ENCODE data around the gene NYNRIN.

The NYNRIN gene

DNA sequence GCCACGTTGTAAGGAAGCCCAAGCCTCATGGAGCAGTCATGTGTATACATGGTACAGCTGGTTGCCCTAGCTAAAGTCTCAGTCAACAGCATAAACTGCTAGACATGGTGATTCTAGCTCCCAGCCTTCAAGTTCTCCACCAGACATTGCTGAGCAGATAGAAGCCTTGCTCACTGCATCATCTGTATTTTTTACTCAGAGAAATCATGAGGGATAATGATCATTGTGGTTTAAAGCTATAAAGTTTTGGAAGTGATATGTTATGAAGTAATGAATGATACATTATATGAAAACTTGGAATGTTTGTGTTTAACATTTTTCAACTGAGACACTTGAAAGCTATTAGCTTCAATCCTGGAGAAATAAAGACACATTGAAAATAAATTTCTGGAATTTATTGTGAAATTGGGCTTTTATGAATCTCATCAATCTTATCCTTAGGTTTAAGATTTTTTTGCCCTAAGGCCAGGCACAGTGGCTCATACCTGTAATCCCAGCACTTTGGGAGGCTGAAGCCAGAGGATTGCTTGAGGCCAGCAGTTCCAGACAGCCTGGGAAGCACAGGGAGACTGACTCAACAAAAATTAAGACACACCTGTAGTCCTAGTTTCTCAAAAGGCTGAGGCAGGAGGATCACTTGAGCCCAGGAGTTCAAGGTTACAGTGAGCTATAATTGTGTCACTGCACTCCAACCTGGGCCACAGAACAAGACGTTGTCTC is 36.4 kb upstream of the NYNRIN start:
- FAIRE-seq (no peak), DNase-seq (ENCODE audit: insufficient read length, low spot score) (no peak)
- TF ChIP-seq POLR2AphosphoS5 (IDR thresholded peaks at IDR 0.05; ENCODE audit: low read depth, low read length), result no peak
- TF ChIP-seq POLR2A (IDR thresholded peaks at IDR 0.05; ENCODE audit: low read depth, low read length), result no peak
- no peak for TF ChIP-seq POU2F2 (IDR thresholded peaks at IDR 0.05; ENCODE audit: low read depth, low read length)
- TF ChIP-seq TAF1 (IDR thresholded peaks at IDR 0.05; ENCODE audit: low read depth, low read length), result no peak
- TF ChIP-seq SPI1 (IDR thresholded peaks at IDR 0.05; ENCODE audit: low read depth, low read length), result no peak
- no peak for TF ChIP-seq PAX5 (IDR thresholded peaks at IDR 0.05; ENCODE audit: insufficient read depth, low read length, severe bottlenecking)

DNA sequence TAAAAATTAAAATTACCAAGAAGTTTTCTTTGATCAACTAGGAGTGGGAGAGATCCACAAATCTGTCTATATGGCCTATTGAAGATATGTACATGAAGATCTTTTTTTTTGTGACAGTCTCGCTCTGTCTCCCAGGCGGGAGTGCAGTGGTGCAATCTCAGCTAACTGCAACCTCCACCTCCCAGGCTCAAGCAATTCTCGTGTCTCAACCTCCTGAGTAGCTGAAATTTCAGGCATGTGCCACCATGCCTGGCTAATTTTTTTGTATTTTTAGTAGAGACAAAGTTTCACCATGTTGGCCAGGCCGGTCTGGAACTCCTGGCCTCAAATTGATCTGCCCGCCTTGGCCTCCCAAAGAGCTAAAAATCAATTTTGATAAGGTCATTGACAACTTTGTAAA is 35.4 kb upstream of the NYNRIN start:
- FAIRE-seq (no peak), DNase-seq (ENCODE audit: insufficient read length, low spot score) (no peak)
- no peak for TF ChIP-seq TAF1 (IDR thresholded peaks at IDR 0.05; ENCODE audit: low read depth, low read length)
- TF ChIP-seq POU2F2 (IDR thresholded peaks at IDR 0.05; ENCODE audit: low read depth, low read length), result no peak
- TF ChIP-seq SPI1 (IDR thresholded peaks at IDR 0.05; ENCODE audit: low read depth, low read length), result no peak
- TF ChIP-seq PAX5 (IDR thresholded peaks at IDR 0.05; ENCODE audit: insufficient read depth, low read length, severe bottlenecking), result no peak
- no peak for TF ChIP-seq POLR2AphosphoS5 (IDR thresholded peaks at IDR 0.05; ENCODE audit: low read depth, low read length)
- TF ChIP-seq POLR2A (IDR thresholded peaks at IDR 0.05; ENCODE audit: low read depth, low read length), result no peak

DNA sequence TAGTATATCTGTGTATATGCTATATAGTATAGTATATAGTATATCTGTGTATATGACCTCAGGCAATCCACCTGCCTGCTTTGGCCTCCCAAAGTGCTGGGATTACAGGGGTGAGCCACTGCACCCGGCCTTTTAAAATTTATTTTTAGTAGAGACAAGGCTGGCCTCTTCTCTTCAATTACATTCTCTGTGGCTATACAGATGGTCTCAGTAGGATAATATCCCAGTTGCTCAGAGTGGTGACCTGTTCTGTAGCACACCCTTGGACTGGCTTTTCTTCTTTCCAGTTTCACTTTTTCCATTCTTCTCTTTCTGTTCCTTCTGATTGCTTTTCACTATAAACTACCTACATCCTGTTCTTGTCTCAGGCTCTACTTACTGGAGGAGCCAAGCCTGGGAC is 34.0 kb upstream of the NYNRIN start:
- FAIRE-seq (no peak), DNase-seq (ENCODE audit: insufficient read length, low spot score) (no peak)
- TF ChIP-seq POLR2A (IDR thresholded peaks at IDR 0.05; ENCODE audit: low read depth, low read length), result no peak
- no peak for TF ChIP-seq POLR2AphosphoS5 (IDR thresholded peaks at IDR 0.05; ENCODE audit: low read depth, low read length)
- TF ChIP-seq PAX5 (IDR thresholded peaks at IDR 0.05; ENCODE audit: insufficient read depth, low read length, severe bottlenecking), result no peak
- no peak for TF ChIP-seq TAF1 (IDR thresholded peaks at IDR 0.05; ENCODE audit: low read depth, low read length)
- no peak for TF ChIP-seq SPI1 (IDR thresholded peaks at IDR 0.05; ENCODE audit: low read depth, low read length)
- TF ChIP-seq POU2F2 (IDR thresholded peaks at IDR 0.05; ENCODE audit: low read depth, low read length), result no peak

DNA sequence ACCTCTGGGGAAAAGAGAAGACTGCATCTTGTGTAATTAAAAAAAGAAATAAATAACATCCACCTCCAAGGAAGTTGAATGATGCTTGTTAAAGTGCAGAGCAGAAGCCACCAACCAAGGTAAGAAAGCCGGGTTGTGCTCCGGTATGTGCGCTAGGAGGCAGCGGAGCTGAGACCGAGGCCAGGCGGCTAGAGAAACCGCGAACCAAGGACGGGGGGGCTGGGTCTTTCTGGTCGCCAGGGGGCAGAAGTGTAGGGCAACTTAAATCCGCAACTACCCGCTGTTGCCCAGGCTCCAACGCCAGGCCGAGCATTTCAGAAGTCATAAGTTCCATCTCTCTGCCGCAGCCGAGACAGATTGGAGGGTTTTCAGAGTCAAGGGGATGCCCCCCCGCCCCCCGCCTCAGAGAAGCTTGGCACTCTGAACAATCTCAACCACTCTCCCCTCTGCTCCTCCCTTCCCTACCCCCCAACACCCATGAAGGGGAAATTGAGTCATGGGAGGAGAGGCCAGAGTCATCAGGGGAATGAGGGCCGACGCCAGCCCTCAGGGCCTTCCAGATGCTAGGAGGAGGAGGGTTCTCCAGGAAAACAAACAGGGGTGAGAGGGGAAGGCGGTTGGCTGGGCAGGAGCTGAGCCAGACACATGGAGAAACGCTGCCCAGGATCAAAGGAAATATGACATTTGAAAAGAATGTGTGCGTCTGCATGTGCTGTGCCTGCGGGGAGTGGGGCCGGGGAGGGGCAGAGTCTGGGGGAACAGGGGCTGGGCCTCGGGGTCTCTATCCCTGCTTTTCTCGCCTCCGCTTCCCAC is 33.0 kb upstream of the NYNRIN start:
- FAIRE-seq (peak; percentile 93), DNase-seq (ENCODE audit: insufficient read length, low spot score) (peak; percentile 45)

DNA sequence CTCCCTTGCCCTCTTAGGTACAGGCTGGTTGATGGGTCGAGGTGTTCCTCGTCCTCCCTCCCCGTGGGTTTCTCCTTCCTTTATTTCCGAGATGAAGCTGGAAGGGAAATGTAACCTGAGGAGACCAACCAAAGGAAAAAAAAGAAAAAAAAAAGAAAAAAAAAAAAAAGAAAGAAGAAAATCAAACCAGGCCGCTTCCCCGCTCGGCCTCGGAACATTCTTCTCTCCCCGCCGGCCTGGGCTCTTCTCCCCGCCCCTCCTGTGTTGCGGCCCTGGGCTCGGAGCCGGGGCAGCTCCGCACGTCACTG is 32.4 kb upstream of the NYNRIN start:
- FAIRE-seq, result peak; percentile 41

More for the DNA sequence above, 33.0 kb upstream of the NYNRIN start:
- TF ChIP-seq POLR2A (IDR thresholded peaks at IDR 0.05; ENCODE audit: low read depth, low read length) (no peak), POLR2AphosphoS5 (IDR thresholded peaks at IDR 0.05; ENCODE audit: low read depth, low read length) (no peak), TAF1 (IDR thresholded peaks at IDR 0.05; ENCODE audit: low read depth, low read length) (no peak), SPI1 (IDR thresholded peaks at IDR 0.05; ENCODE audit: low read depth, low read length) (no peak), POU2F2 (IDR thresholded peaks at IDR 0.05; ENCODE audit: low read depth, low read length) (peak; percentile 9; the same call in 1 of the 2 replicates), PAX5 (IDR thresholded peaks at IDR 0.05; ENCODE audit: insufficient read depth, low read length, severe bottlenecking) (no peak)

DNA sequence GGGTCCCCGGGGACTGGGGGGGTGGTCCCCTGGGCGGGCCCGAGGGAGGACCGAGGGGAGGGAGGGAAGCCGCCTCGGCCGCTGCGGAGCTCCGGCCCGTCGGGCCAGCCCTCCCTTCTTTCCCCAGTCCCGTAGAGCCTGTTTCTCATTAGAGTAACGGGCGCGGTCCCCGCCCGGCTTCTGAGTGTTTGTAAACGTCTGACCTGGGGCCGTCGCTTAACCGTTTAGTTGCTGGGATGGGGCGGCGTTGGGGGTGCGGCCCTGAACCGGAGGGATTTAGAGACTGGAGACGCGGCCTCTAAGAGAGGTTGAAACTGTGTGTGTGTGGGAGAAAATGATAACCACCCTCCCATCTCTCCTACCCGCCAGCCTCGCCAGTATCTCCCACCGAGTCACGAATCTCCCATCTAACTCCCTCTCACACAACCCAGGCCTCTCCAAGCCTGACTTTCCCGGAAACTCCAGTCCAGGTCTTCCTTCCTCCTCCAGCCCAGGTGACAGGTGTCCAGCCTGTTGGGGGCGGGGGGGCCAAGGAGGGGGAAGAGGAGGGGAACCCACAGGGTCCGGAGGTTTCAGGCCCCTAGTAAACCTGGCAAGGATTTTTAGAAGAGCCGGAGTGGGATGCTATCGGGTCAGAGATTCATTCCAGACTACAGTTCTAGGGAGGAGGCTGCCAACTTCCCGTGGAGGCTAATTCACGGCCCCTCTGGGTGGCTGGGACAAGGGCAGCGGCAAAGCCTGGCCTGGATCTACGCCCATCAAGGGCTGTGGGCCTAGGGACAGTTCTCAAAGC is 31.9 kb upstream of the NYNRIN start:
- TF ChIP-seq POU2F2 (IDR thresholded peaks at IDR 0.05; ENCODE audit: low read depth, low read length) (no peak), TAF1 (IDR thresholded peaks at IDR 0.05; ENCODE audit: low read depth, low read length) (0 out of 2 replicates have a peak, but pooled peaks have one; percentile 30)
- peak; percentile 81 for FAIRE-seq
- DNase-seq (ENCODE audit: insufficient read length, low spot score), result peak; percentile 74

More for the DNA sequence above, 32.4 kb upstream of the NYNRIN start:
- no peak for DNase-seq (ENCODE audit: insufficient read length, low spot score)
- no peak for TF ChIP-seq SPI1 (IDR thresholded peaks at IDR 0.05; ENCODE audit: low read depth, low read length)
- no peak for TF ChIP-seq POLR2A (IDR thresholded peaks at IDR 0.05; ENCODE audit: low read depth, low read length)
- TF ChIP-seq POU2F2 (IDR thresholded peaks at IDR 0.05; ENCODE audit: low read depth, low read length), result no peak
- no peak for TF ChIP-seq PAX5 (IDR thresholded peaks at IDR 0.05; ENCODE audit: insufficient read depth, low read length, severe bottlenecking)
- TF ChIP-seq POLR2AphosphoS5 (IDR thresholded peaks at IDR 0.05; ENCODE audit: low read depth, low read length), result no peak
- TF ChIP-seq TAF1 (IDR thresholded peaks at IDR 0.05; ENCODE audit: low read depth, low read length), result no peak

DNA sequence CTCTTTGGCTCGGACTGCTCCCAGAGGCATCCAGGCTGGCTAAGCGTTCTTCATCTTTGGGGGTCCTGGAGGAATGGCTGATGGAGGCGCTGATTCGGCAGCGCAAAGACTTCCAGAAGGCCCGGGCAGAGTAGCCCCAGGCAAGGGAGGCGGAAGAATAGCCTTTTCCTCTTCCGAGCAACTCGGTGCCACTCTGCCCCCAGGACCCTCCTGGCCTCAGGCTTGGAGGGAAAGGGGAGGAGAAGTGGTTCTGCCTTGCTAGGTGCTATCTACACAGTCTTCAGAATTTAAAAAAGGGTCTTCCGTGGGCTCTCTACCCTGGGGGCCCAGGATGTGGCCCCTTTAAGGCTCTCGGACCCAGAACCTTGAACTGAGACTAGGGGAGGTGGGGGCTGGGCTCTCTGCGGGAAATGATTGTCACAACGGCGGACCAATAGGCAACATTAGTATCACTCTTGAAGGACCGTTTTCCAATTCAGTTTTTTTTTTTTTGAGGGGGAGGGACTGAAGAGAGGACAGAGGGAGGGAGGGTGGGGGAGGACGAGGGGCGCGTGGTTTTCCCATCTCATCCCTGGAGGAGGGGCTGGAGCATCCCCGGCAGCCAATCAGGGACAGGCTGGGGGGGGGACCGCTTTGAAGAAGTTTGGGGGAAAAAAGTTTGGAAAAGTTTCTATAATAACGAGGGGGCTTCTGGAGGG is 31.1 kb upstream of the NYNRIN start, which contains the start of gene NFATC4:
TSS of gene NFATC4 (plus strand) at position 671 of the 698 bp plus-strand sequence. CDS start 157 bp downstream, outside the sequence.
- no peak for TF ChIP-seq POU2F2 (IDR thresholded peaks at IDR 0.05; ENCODE audit: low read depth, low read length)
- peak; percentile 59 for DNase-seq (ENCODE audit: insufficient read length, low spot score)
- FAIRE-seq, result no peak

DNA sequence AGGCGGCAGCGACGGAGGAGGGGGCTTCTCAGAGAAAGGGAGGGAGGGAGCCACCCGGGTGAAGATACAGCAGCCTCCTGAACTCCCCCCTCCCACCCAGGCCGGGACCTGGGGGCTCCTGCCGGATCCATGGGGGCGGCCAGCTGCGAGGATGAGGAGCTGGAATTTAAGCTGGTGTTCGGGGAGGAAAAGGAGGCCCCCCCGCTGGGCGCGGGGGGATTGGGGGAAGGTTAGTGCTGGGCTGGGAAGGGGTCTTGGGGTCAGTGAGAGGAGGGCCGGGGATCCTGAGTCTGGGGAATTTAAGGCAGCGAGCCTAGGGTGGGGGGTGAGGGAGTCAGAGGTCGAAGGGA is 30.6 kb upstream of the NYNRIN start:
- FAIRE-seq, result no peak
- no peak for DNase-seq (ENCODE audit: insufficient read length, low spot score)
- TF ChIP-seq POLR2A (IDR thresholded peaks at IDR 0.05; ENCODE audit: low read depth, low read length) (no peak), PAX5 (IDR thresholded peaks at IDR 0.05; ENCODE audit: insufficient read depth, low read length, severe bottlenecking) (no peak), SPI1 (IDR thresholded peaks at IDR 0.05; ENCODE audit: low read depth, low read length) (no peak), TAF1 (IDR thresholded peaks at IDR 0.05; ENCODE audit: low read depth, low read length) (no peak), POLR2AphosphoS5 (IDR thresholded peaks at IDR 0.05; ENCODE audit: low read depth, low read length) (no peak), POU2F2 (IDR thresholded peaks at IDR 0.05; ENCODE audit: low read depth, low read length) (no peak)

All from GM12891 (cell line).